CD4-positive, alpha-beta T cell (primary cell): Measurements from ENCODE around the gene SPEM1. TPM values are rescaled to one million over a fixed set of nuclear protein-coding genes. Genes with fewer than 3 reads are reported as not detected.

Source experiments
- ATAC-seq: fragments of 200-7000 bp; cut with Tn5 transposase; one replicate; pipeline ENCODE4 v1.10.0; 2022; ENCODE audit warnings: mild to moderate bottlenecking; ENCODE audit not compliant: poor library complexity
- CTCF ChIA-PET: fragments of 350-600 bp; sonication (Branson Sonifier 250); formaldehyde crosslinking; loops from one replicate; lab custom pipeline; 2021; ENCODE audit warnings: antibody characterized with exemption, inconsistent platforms; lab: Charles Lee
- POLR2A ChIA-PET: fragments of 350-600 bp; sonication (Branson Sonifier 250); formaldehyde crosslinking; loops from one replicate; lab custom pipeline; 2021; ENCODE audit warnings: antibody characterized with exemption, inconsistent platforms; lab: Charles Lee
- DNase-seq, 14 experiments: peaks; one replicate each; pipeline ENCODE4 v3.0.0-alpha.2; 2013 to 2020; ENCODE audit warnings: mixed read lengths in 2 of 14
- H3K27ac ChIP-seq, 2 donors: one replicate each; pipeline versions ENCODE4 v1.5.1 to v1.7.0; 2013; ENCODE audit warnings: low read length in 2 of 2, low read depth in 1 of 2, mild to moderate bottlenecking in 1 of 2
- H3K27me3 ChIP-seq, 2 experiments: 1 replicate in 1 of 2; 2 replicates in 1 of 2; pipeline versions ENCODE4 v1.6.1 to v1.7.0; 2013; ENCODE audit warnings: low read length in 2 of 2, control low read depth in 1 of 2, mild to moderate bottlenecking in 1 of 2, moderate library complexity in 1 of 2; ENCODE audit not compliant: insufficient read depth in 2 of 2, control insufficient read depth in 1 of 2
- H3K36me3 ChIP-seq: one replicate; pipeline ENCODE4 v1.6.1; 2013; ENCODE audit warnings: low read length, control low read depth; ENCODE audit not compliant: insufficient read depth
- H3K4me1 ChIP-seq: one replicate; pipeline ENCODE4 v1.6.1; 2013; ENCODE audit warnings: low read length, control low read depth; ENCODE audit not compliant: insufficient read depth
- H3K4me3 ChIP-seq: one replicate; pipeline ENCODE4 v1.5.1; 2013; ENCODE audit warnings: mild to moderate bottlenecking, low read length, moderate library complexity
- H3K9me3 ChIP-seq, 2 experiments: 1 replicate in 1 of 2; 2 replicates in 1 of 2; pipeline versions ENCODE4 v1.6.1 to v1.7.0; 2013; ENCODE audit warnings: low read length in 2 of 2, mild to moderate bottlenecking in 2 of 2, control low read depth in 1 of 2, moderate library complexity in 1 of 2; ENCODE audit not compliant: control insufficient read depth in 1 of 2, insufficient read depth in 1 of 2
- H3K27ac Mint-ChIP-seq: one replicate; pipeline ENCODE4 v1.8.0; 2020; ENCODE audit warnings: mixed read lengths
- H3K27me3 Mint-ChIP-seq: one replicate; pipeline ENCODE4 v1.8.0; 2021; ENCODE audit warnings: mixed read lengths
- H3K36me3 Mint-ChIP-seq: one replicate; pipeline ENCODE4 v1.8.0; 2021; ENCODE audit warnings: low read depth, mixed read lengths
- H3K4me1 Mint-ChIP-seq: one replicate; pipeline ENCODE4 v1.8.0; 2021; ENCODE audit warnings: low read depth, mixed read lengths
- H3K4me3 Mint-ChIP-seq: one replicate; pipeline ENCODE4 v1.8.0; 2020; ENCODE audit warnings: mild to moderate bottlenecking, mixed read lengths
- H3K9me3 Mint-ChIP-seq: one replicate; pipeline ENCODE4 v1.8.0; 2020; ENCODE audit warnings: mixed read lengths
- CTCF ChIP-seq: fragments of 200-600 bp; IDR thresholded peaks from one replicate; pipeline ENCODE4 v1.8.0; 2022; ENCODE audit warnings: antibody characterized with exemption, mild to moderate bottlenecking
- intact Hi-C, 2 experiments: fragments of 100-400 bp; cut with DNase I in 1 of 2; cut with micrococcal nuclease in 1 of 2; formaldehyde crosslinking; loops; one replicate each; pipeline versions ENCODE4 v1.15.1 to v1.9.0; 2023 to 2025; cut with DNase I, micrococcal nuclease
- total RNA-seq, 174 experiments: library from RNA in 2 of 174; stranded (reverse) in 2 of 174; gene quantifications; one replicate each; pipeline ENCODE4 v1.2.3 and lab custom pipeline; 2021 to 2026

The SPEM1 gene
- total RNA-seq, 2 experiments from 2014 or later: not detected

- no peak overlapping the region for H3K27ac Mint-ChIP-seq
- H3K9me3 ChIP-seq: no peaks in the 10 kb centered on the region
- no peak overlapping the region for H3K4me3 ChIP-seq
- peaks cover 4% of the 10 kb centered on the region for H3K4me1 Mint-ChIP-seq
- ChIA-PET CTCF (no interaction called here), POLR2A (interaction anchor here (1.3 kb wide), 1 partner anchor 23 kb away, joined by 4 read pairs; no protein-coding TSS in a partner anchor)
- no peak overlapping the region for H3K27ac ChIP-seq
- H3K4me1 ChIP-seq: peaks cover 7% of the 10 kb centered on the region
- no peaks in the 10 kb centered on the region for H3K36me3 ChIP-seq
- H3K36me3 Mint-ChIP-seq: no peaks in the 10 kb centered on the region
- no peaks in the 10 kb centered on the region for H3K9me3 Mint-ChIP-seq
- no peak for DNase-seq
- H3K27me3 Mint-ChIP-seq: no peaks in the 10 kb centered on the region
- H3K27me3 ChIP-seq: no peaks in the 10 kb centered on the region
- ATAC-seq: no peak
- no peak overlapping the region for H3K4me3 Mint-ChIP-seq
- intact Hi-C loops: no loop called here
- TF ChIP-seq CTCF: no peak
These were observed 6.7 kb upstream of the SPEM1 start for GRCh38 chr17:7413346-7413985.

DNA sequence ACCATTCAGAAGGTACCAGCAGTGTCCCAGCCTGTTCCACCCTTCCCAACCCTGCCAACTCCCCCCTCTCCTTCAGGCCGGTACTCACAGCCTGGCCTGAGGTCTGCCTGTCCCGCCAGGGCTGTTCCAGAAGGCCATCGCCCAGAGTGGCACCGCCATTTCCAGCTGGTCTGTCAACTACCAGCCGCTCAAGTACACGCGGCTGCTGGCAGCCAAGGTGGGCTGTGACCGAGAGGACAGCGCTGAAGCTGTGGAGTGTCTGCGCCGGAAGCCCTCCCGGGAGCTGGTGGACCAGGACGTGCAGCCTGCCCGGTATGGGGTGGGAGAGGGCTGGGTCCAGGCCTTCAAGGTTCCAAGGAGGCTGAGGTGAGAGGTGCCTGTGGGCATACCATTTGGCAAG is 5.3 kb upstream of the SPEM1 start:
- no peaks in the 10 kb centered on the region for H3K4me1 ChIP-seq
- Mint-ChIP-seq H3K4me3 (no peak overlapping the region), H3K27me3 (no peaks in the 10 kb centered on the region), H3K27ac (no peak overlapping the region), H3K36me3 (no peaks in the 10 kb centered on the region), H3K4me1 (no peaks in the 10 kb centered on the region), H3K9me3 (no peaks in the 10 kb centered on the region)
- no peaks in the 10 kb centered on the region for H3K9me3 ChIP-seq
- no peaks in the 10 kb centered on the region for H3K36me3 ChIP-seq
- no peak overlapping the region for H3K4me3 ChIP-seq
- CTCF ChIA-PET: no interaction called here
- no peaks in the 10 kb centered on the region for H3K27me3 ChIP-seq
- intact Hi-C loops: loop anchor here in 1 of 2 experiments (5.0 kb wide), 1 partner anchor 58 kb away; the partner anchor contains the start of gene TMEM95
- no peak for ATAC-seq
- TF ChIP-seq CTCF: no peak
- no peak for DNase-seq
- POLR2A ChIA-PET: no interaction called here
- H3K27ac ChIP-seq: no peak overlapping the region

- no peaks in the 10 kb centered on the region for H3K4me1 Mint-ChIP-seq
- Histone ChIP-seq H3K27ac (no peak overlapping the region), H3K36me3 (no peaks in the 10 kb centered on the region), H3K9me3 (peaks cover 0 to 1% of the 10 kb centered on the region in 2 experiments), H3K27me3 (no peaks in the 10 kb centered on the region), H3K4me1 (no peaks in the 10 kb centered on the region), H3K4me3 (no peak overlapping the region)
- DNase-seq (no peak), ATAC-seq (no peak)
- no peak overlapping the region for H3K4me3 Mint-ChIP-seq
- CTCF ChIA-PET: no interaction called here
- POLR2A ChIA-PET: no interaction called here
- no peak overlapping the region for H3K27ac Mint-ChIP-seq
- no peaks in the 10 kb centered on the region for H3K9me3 Mint-ChIP-seq
- intact Hi-C loops: loop anchor here in 1 of 2 experiments (5.0 kb wide), 1 partner anchor 58 kb away; the partner anchor contains the start of gene TMEM95
- TF ChIP-seq CTCF: no peak
- H3K27me3 Mint-ChIP-seq: no peaks in the 10 kb centered on the region
- no peaks in the 10 kb centered on the region for H3K36me3 Mint-ChIP-seq
These were observed 4.3 kb upstream of the SPEM1 start for GRCh38 chr17:7415784-7416183.
